GM23248 (cell line): ENCODE data around the gene TIMM22. TPM values are rescaled to one million over a fixed set of nuclear protein-coding genes. Genes with fewer than 3 reads are reported as not detected.

ENCODE experiments used
- DNase-seq: peaks from one replicate; pipeline ENCODE4 v3.0.0-alpha.2; 2015
- H2AFZ ChIP-seq: fragments of 200-600 bp; sonication (generic); 2 replicates; pipeline ENCODE4 v1.6.1; 2016; ENCODE audit warnings: antibody characterized with exemption
- H3F3A ChIP-seq: fragments of 200-600 bp; sonication (generic); 2 replicates; pipeline ENCODE4 v1.6.1; 2016; ENCODE audit warnings: mild to moderate bottlenecking, antibody characterized with exemption, mixed run types; ENCODE audit not compliant: insufficient read depth
- H3K27ac ChIP-seq: fragments of 200-600 bp; sonication (generic); 2 replicates; pipeline ENCODE4 v1.5.1; 2016; ENCODE audit warnings: mild to moderate bottlenecking
- H3K27me3 ChIP-seq: fragments of 200-600 bp; sonication (generic); replicated peaks from 2 replicates; pipeline ENCODE4 v1.6.1; 2016; ENCODE audit warnings: mild to moderate bottlenecking; ENCODE audit not compliant: insufficient read depth
- H3K36me3 ChIP-seq: fragments of 200-600 bp; sonication (generic); 2 replicates; pipeline ENCODE4 v1.6.1; 2016; ENCODE audit warnings: low read depth, mild to moderate bottlenecking
- H3K4me1 ChIP-seq: fragments of 200-600 bp; sonication (generic); 2 replicates; pipeline ENCODE4 v1.6.1; 2016; ENCODE audit warnings: mild to moderate bottlenecking; ENCODE audit not compliant: insufficient read depth
- H3K4me2 ChIP-seq: fragments of 200-600 bp; sonication (generic); one replicate; pipeline ENCODE4 v1.6.1; 2016; ENCODE audit warnings: mild to moderate bottlenecking; ENCODE audit not compliant: unreplicated experiment
- H3K4me3 ChIP-seq: fragments of 200-600 bp; sonication (generic); 2 replicates; pipeline ENCODE4 v1.5.1; 2016; ENCODE audit warnings: mild to moderate bottlenecking
- H3K79me2 ChIP-seq: fragments of 200-600 bp; sonication (generic); 2 replicates; pipeline ENCODE4 v1.6.1; 2016; ENCODE audit warnings: mild to moderate bottlenecking; ENCODE audit not compliant: insufficient read depth
- H3K9ac ChIP-seq: fragments of 200-600 bp; sonication (generic); 2 replicates; pipeline ENCODE4 v1.6.1; 2016; ENCODE audit warnings: mild to moderate bottlenecking
- H3K9me2 ChIP-seq: fragments of 200-600 bp; sonication (generic); 2 replicates; pipeline ENCODE4 v1.6.1; 2016; ENCODE audit warnings: mixed run types, mild to moderate bottlenecking, moderate library complexity; ENCODE audit not compliant: insufficient read depth
- H3K9me3 ChIP-seq: fragments of 200-600 bp; sonication (generic); one replicate; pipeline ENCODE4 v1.6.1; 2017; ENCODE audit warnings: low read depth
- H4K20me1 ChIP-seq: fragments of 200-600 bp; sonication (generic); 2 replicates; pipeline ENCODE4 v1.6.0; 2016; ENCODE audit not compliant: insufficient read depth
- EZH2 ChIP-seq: fragments of 200-600 bp; sonication (generic); IDR thresholded peaks from 2 replicates; pipeline ENCODE4 v1.6.1; 2018; ENCODE audit warnings: antibody characterized with exemption, mild to moderate bottlenecking; ENCODE audit not compliant: insufficient read depth, poor library complexity, severe bottlenecking
- EZH2phosphoT487 ChIP-seq: fragments of 200-600 bp; sonication (generic); IDR thresholded peaks from 2 replicates; pipeline ENCODE4 v1.6.1; 2018; ENCODE audit warnings: antibody characterized with exemption, moderate library complexity, mild to moderate bottlenecking, low read depth; ENCODE audit not compliant: insufficient read depth
- WGBS, 2 experiments: methylation state at CpG; one replicate each; pipeline ENCODE4 v1.1.6; 2015 to 2017; ENCODE audit warnings: low lambda C conversion rate in 2 of 2, low coverage in 1 of 2; ENCODE audit errors: missing lambda C conversion rate in 2 of 2; 5-methylcytosine and 5-hydroxymethylcytosine counted together
- in situ Hi-C: fragments of 300-500 bp; cut with MboI; formaldehyde crosslinking; loops from 2 replicates; pipeline ENCODE4 v1.15.0; 2020
- microRNA-seq: library from miRNA; unstranded; fragments of <30 nt; microRNA quantifications from one replicate; pipeline ENCODE4, GENCODE V29; 2016; ENCODE audit warnings: borderline number of aligned reads
- polyA plus RNA-seq: library from polyadenylated mRNA; unstranded; fragments of >200 nt; fragmentation: Nextera tagmentation; extraction: Ambion mirVana; gene quantifications from 2 replicates; pipeline ENCODE4 v1.2.1, GENCODE V29; 2016
- small RNA-seq: library from RNA; depleted of rRNA; stranded (forward); fragments of <200 nt; gene quantifications from one replicate; pipeline ENCODE3, GENCODE V24; 2014; ENCODE audit warnings: low read depth, low replicate concordance
- total RNA-seq: library from RNA; depleted of rRNA; stranded (reverse); fragments of >200 nt; shearing (Covaris generic); gene quantifications from 2 replicates; pipeline ENCODE4 v1.2.3, GENCODE V29; 2014; rRNA removed

The TIMM22 gene
- total and polyA plus RNA-seq, 2 experiments from 2014 or later = 19.2 to 26.1 TPM

DNA sequence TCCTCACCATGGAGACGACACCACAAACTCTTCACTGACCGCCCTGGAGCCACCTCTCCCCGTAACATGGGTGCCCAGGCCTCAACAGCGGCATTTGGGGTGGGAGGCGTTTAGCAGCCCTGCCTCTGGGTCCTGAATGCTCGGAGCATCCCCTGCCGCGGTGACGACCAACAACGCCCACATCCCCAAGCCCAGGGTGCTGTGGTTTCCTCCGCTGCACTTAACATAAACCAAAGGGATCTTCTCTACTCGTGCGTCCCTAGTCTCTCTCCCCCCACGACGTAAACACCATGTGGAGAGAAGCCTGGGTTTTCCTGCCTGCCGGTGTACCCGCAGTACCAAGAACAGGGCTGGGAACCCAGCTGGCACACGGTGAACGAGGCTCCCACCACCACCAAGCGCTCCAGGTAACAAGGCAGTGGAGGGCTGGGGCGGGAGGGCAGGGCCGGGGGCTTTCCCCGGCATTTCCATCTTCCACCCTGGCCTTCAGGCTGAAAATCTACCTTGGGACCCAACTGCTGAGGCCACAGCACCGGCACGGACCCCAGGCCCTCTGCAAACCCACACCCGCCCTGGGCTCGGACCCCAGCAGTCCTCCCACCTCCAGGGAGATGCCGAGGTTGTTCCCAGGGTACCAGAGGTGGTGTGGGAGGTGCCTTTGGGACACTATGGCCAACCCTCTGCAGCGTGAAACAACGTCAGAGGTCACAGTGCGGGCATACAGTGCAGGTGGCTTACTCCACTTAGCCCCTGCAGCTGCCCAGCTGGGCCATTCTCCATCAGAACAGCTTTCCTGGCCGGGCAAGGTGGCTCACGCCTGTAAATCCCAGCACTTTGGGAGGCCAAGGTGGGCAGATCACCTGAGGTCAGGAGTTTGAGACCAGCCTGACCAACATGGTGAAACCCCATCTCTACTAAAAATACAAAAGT, 54.3 kb downstream of the TIMM22 start:
- H3K9me2 ChIP-seq = no peaks in the 10 kb centered on the region
- no peak overlapping the region for H3K9ac ChIP-seq
- DNase-seq = no peak
- no peak overlapping the region for H2AFZ ChIP-seq
- no peak overlapping the region for H3K4me2 ChIP-seq
- no peaks in the 10 kb centered on the region for H4K20me1 ChIP-seq
- TF ChIP-seq EZH2phosphoT487 (no peak), EZH2 (no peak)
- 93% methylated on average over 29 to 33 of the region's 33 CpGs for WGBS, 2 experiments
- no peaks in the 10 kb centered on the region for H3K79me2 ChIP-seq
- in situ Hi-C loops = no loop called here
- H3K4me1 ChIP-seq = no peaks in the 10 kb centered on the region
- H3K4me3 ChIP-seq = no peak overlapping the region
- no peaks in the 10 kb centered on the region; the same call in 1 of the 2 replicates for H3K36me3 ChIP-seq
- no peaks in the 10 kb centered on the region for H3K27me3 ChIP-seq
- no peaks in the 10 kb centered on the region for H3F3A ChIP-seq
- no peaks in the 10 kb centered on the region for H3K9me3 ChIP-seq
- H3K27ac ChIP-seq = no peak overlapping the region

Small RNA genes lying within 50 kb of the gene (microRNA-seq; reads per million reads assigned to microRNA genes)
- gene MIR3183 = not detected

Small RNA genes lying within 50 kb of the gene (small RNA-seq; reads per million reads assigned to genes)
- gene MIR3183 = not detected

Other genes with a start within 250 kb of the TIMM22 start
- 9.7 and 11.1 TPM in 2 replicates for gene GEMIN4, start 244.9 kb upstream of the TIMM22 start, total RNA-seq
- 18.0 and 18.2 TPM in 2 replicates for gene GEMIN4, start 244.9 kb upstream of the TIMM22 start, polyA plus RNA-seq
- gene GLOD4, start 214.8 kb upstream of the TIMM22 start, total RNA-seq = 76.3 and 85.7 TPM in 2 replicates
- 63.5 and 67.7 TPM in 2 replicates for gene GLOD4, start 214.8 kb upstream of the TIMM22 start, polyA plus RNA-seq
- gene MRM3, start 214.8 kb upstream of the TIMM22 start, total RNA-seq = 19.1 and 28.7 TPM in 2 replicates
- gene MRM3, start 214.8 kb upstream of the TIMM22 start, polyA plus RNA-seq = 19.3 and 21.7 TPM in 2 replicates
- 41.9 and 51.7 TPM in 2 replicates for gene NXN, start 17.4 kb upstream of the TIMM22 start, total RNA-seq
- gene NXN, start 17.4 kb upstream of the TIMM22 start, polyA plus RNA-seq = 8.0 and 10.7 TPM in 2 replicates
- gene ABR, start 182.9 kb downstream of the TIMM22 start, total RNA-seq = 31.0 and 38.2 TPM in 2 replicates
- 24.4 and 26.7 TPM in 2 replicates for gene ABR, start 182.9 kb downstream of the TIMM22 start, polyA plus RNA-seq